Measurements from ENCODE around the gene IFNL4.

IFNL4 gene

GRCh38 chr19:39240421-39240820 is 8.2 kb downstream of the IFNL4 start:
- DNase-seq (ENCODE audit: insufficient read length, low spot score) = no peak
- no peak for FAIRE-seq

GRCh38 chr19:39238944-39239343 is 9.7 kb downstream of the IFNL4 start:
- DNase-seq (ENCODE audit: insufficient read length, low spot score) = no peak
- no peak for FAIRE-seq
- no peak for TF ChIP-seq CTCF (IDR thresholded peaks at IDR 0.05; ENCODE audit: insufficient read depth, missing control alignments)

More at GRCh38 chr19:39240421-39240820, 8.2 kb downstream of the IFNL4 start:
- no peak for TF ChIP-seq CTCF (IDR thresholded peaks at IDR 0.05; ENCODE audit: insufficient read depth, missing control alignments)

- FAIRE-seq = no peak
Measured at GRCh38 chr19:39238209-39238608, 10.4 kb downstream of the IFNL4 start.

GRCh38 chr19:39237200-39238184 is 11.2 kb downstream of the IFNL4 start:
- no peak for FAIRE-seq
- no peak for TF ChIP-seq CTCF (IDR thresholded peaks at IDR 0.05; ENCODE audit: insufficient read depth, missing control alignments)
- no peak for DNase-seq (ENCODE audit: insufficient read length, low spot score)

More at GRCh38 chr19:39238209-39238608, 10.4 kb downstream of the IFNL4 start:
- DNase-seq (ENCODE audit: insufficient read length, low spot score) = no peak
- TF ChIP-seq CTCF (IDR thresholded peaks at IDR 0.05; ENCODE audit: insufficient read depth, missing control alignments) = no peak

DNA sequence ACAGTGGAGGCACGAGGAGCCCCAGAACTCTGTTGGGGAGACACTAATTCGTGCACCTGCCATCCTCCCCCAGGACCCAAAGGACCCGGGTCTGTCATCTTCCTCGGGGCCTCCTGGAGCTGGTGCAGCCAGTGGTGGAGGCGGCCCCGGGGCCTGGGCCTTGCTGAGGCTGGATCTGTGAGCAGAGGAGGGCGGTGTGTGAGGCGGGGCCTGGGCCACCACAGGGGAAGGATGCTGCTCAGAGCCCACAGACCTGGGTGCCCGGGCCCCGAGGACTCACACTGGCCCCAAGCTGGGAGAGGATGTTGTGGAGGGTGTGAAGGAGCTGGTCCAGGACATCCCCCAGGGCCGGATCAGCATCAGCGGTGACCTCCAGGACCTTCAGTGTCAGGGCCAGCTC is 12.1 kb downstream of the IFNL4 start:
- FAIRE-seq (no peak), DNase-seq (ENCODE audit: insufficient read length, low spot score) (no peak)
- no peak for TF ChIP-seq CTCF (IDR thresholded peaks at IDR 0.05; ENCODE audit: insufficient read depth, missing control alignments)

- no peak for FAIRE-seq
- no peak for TF ChIP-seq CTCF (IDR thresholded peaks at IDR 0.05; ENCODE audit: insufficient read depth, missing control alignments)
- no peak for DNase-seq (ENCODE audit: insufficient read length, low spot score)
Measured at GRCh38 chr19:39232708-39233107, 15.9 kb downstream of the IFNL4 start.
